Endodermal cell (in vitro differentiated cells): ENCODE data around the gene SPNS3. TPM values are rescaled to one million over a fixed set of nuclear protein-coding genes. Genes with fewer than 3 reads are reported as not detected.

Experiments
- DNase-seq: peaks from one replicate; pipeline ENCODE4 v3.0.0-alpha.2; 2017
- H3K27ac ChIP-seq: 2 replicates; pipeline ENCODE4 v1.5.1; 2013; ENCODE audit warnings: mild to moderate bottlenecking, low read depth, low read length, moderate library complexity
- H3K27me3 ChIP-seq: 2 replicates; pipeline ENCODE4 v1.6.1; 2013; ENCODE audit warnings: mild to moderate bottlenecking, low read length, moderate library complexity; ENCODE audit not compliant: insufficient read depth, control insufficient read depth, poor library complexity, severe bottlenecking
- H3K36me3 ChIP-seq: 2 replicates; pipeline ENCODE4 v1.7.0; 2013; ENCODE audit warnings: mild to moderate bottlenecking, low read length, moderate library complexity; ENCODE audit not compliant: control insufficient read depth, insufficient read depth
- H3K4me1 ChIP-seq: one replicate; pipeline ENCODE4 v1.7.0; 2013; ENCODE audit warnings: low read length; ENCODE audit not compliant: control insufficient read depth, insufficient read depth
- H3K4me3 ChIP-seq: 2 replicates; pipeline ENCODE4 v1.5.1; 2013; ENCODE audit warnings: mild to moderate bottlenecking, low read length, moderate library complexity
- H3K9ac ChIP-seq: 2 replicates; pipeline ENCODE4 v1.6.1; 2013; ENCODE audit warnings: mild to moderate bottlenecking, low read length, moderate library complexity; ENCODE audit not compliant: poor library complexity, severe bottlenecking; ENCODE audit errors: extremely low read depth
- H3K9me3 ChIP-seq: 2 replicates; pipeline ENCODE4 v1.6.1; 2013; ENCODE audit warnings: mild to moderate bottlenecking, low read length, moderate library complexity; ENCODE audit not compliant: control insufficient read depth
- H3K27ac Mint-ChIP-seq: 2 replicates; pipeline ENCODE4 v1.8.0; 2020; ENCODE audit warnings: mixed read lengths
- H3K27me3 Mint-ChIP-seq: 2 replicates; pipeline ENCODE4 v1.8.0; 2021; ENCODE audit warnings: mild to moderate bottlenecking, mixed read lengths; ENCODE audit not compliant: insufficient read depth
- H3K36me3 Mint-ChIP-seq: 2 replicates; pipeline ENCODE4 v1.8.0; 2020; ENCODE audit warnings: low read depth, mixed read lengths
- H3K4me1 Mint-ChIP-seq: 2 replicates; pipeline ENCODE4 v1.8.0; 2020; ENCODE audit warnings: mixed read lengths
- H3K4me3 Mint-ChIP-seq: 2 replicates; pipeline ENCODE4 v1.8.0; 2020; ENCODE audit warnings: mild to moderate bottlenecking, moderate library complexity, mixed read lengths
- H3K9me3 Mint-ChIP-seq: 2 replicates; pipeline ENCODE4 v1.8.0; 2020; ENCODE audit warnings: mild to moderate bottlenecking, mixed read lengths
- WGBS, 2 experiments: methylation state at CpG; one replicate each; pipeline versions ENCODE4 v1.1.5 to v1.1.7; 2013; ENCODE audit warnings: missing lambda C conversion rate in 2 of 2, mixed read lengths in 1 of 2; ENCODE audit not compliant: insufficient coverage in 1 of 2, insufficient read length in 1 of 2; 5-methylcytosine and 5-hydroxymethylcytosine counted together
- total RNA-seq, 2 donors: library from RNA; stranded (reverse); fragmentation: NEBNext Ultra II Directional in 1 of 2; extraction: Animal tissue kit (Norgen Biotek cat#: 25700) in 1 of 2; gene quantifications; 2 replicates in 1 of 2; 3 replicates in 1 of 2; pipeline ENCODE4 v1.2.1, GENCODE V29; 2021
- TF ChIP-seq, protein P1 (sequence below): fragments of 200-600 bp; sonication (generic); conservative IDR thresholded peaks from 2 replicates; pipeline ENCODE4 v1.5.0; 2021; ENCODE audit warnings: antibody characterized with exemption, mild to moderate bottlenecking

The SPNS3 gene
- total RNA-seq, 2 donors from 2014 or later, result not detected

DNA sequence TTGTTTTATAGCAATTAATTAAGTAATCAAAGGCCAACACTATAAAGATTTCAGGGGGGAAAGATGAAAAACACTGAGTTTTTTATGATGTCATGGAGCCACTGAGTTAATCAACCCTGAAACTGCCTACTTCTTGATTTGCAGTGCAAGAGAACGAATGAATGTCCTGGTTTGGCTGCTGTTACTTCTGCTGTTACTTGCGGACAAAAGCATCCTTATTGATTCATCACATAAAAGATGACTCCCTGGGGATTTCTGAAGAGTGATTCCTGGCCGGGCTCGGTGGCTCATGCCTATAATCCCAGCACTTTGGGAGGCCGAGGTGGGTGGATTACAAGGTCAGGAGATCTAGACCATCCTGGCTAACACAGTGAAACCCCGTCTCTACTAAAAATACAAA is 10.9 kb upstream of the SPNS3 start:
- Histone ChIP-seq H3K27me3 (no peaks in the 10 kb centered on the region), H3K27ac (no peak overlapping the region), H3K4me1 (no peaks in the 10 kb centered on the region), H3K36me3 (no peaks in the 10 kb centered on the region), H3K9me3 (no peaks in the 10 kb centered on the region), H3K9ac (no peak overlapping the region), H3K4me3 (no peak overlapping the region)
- Mint-ChIP-seq H3K4me1 (no peaks in the 10 kb centered on the region), H3K4me3 (no peak overlapping the region), H3K36me3 (no peaks in the 10 kb centered on the region), H3K27me3 (peaks cover 4% of the 10 kb centered on the region), H3K9me3 (no peaks in the 10 kb centered on the region), H3K27ac (no peak overlapping the region)
- TF ChIP-seq, protein P1, sequence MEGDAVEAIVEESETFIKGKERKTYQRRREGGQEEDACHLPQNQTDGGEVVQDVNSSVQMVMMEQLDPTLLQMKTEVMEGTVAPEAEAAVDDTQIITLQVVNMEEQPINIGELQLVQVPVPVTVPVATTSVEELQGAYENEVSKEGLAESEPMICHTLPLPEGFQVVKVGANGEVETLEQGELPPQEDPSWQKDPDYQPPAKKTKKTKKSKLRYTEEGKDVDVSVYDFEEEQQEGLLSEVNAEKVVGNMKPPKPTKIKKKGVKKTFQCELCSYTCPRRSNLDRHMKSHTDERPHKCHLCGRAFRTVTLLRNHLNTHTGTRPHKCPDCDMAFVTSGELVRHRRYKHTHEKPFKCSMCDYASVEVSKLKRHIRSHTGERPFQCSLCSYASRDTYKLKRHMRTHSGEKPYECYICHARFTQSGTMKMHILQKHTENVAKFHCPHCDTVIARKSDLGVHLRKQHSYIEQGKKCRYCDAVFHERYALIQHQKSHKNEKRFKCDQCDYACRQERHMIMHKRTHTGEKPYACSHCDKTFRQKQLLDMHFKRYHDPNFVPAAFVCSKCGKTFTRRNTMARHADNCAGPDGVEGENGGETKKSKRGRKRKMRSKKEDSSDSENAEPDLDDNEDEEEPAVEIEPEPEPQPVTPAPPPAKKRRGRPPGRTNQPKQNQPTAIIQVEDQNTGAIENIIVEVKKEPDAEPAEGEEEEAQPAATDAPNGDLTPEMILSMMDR, result no peak
- no peak for DNase-seq
- 84 to 85% methylated on average over 5 of the region's 6 CpGs for WGBS, 2 experiments

- H3K4me1 ChIP-seq, result no peaks in the 10 kb centered on the region
- H3K27me3 ChIP-seq, result no peaks in the 10 kb centered on the region
- no peaks in the 10 kb centered on the region for H3K9me3 ChIP-seq
- DNase-seq, result no peak
- no peak overlapping the region for H3K4me3 Mint-ChIP-seq
- 76 to 82% methylated on average over 8 to 10 of the region's 10 CpGs for WGBS, 2 experiments
- no peaks in the 10 kb centered on the region for H3K9me3 Mint-ChIP-seq
- H3K4me1 Mint-ChIP-seq, result no peaks in the 10 kb centered on the region
- H3K9ac ChIP-seq, result no peak overlapping the region
- H3K27ac Mint-ChIP-seq, result no peak overlapping the region
- no peaks in the 10 kb centered on the region for H3K36me3 ChIP-seq
- no peaks in the 10 kb centered on the region for H3K36me3 Mint-ChIP-seq
- TF ChIP-seq, protein P1, result no peak
- peaks cover 4% of the 10 kb centered on the region for H3K27me3 Mint-ChIP-seq
- H3K27ac ChIP-seq, result no peak overlapping the region
- H3K4me3 ChIP-seq, result no peak overlapping the region
These were observed 8.3 kb upstream of the SPNS3 start for GRCh38 chr17:4425398-4425797.

DNA sequence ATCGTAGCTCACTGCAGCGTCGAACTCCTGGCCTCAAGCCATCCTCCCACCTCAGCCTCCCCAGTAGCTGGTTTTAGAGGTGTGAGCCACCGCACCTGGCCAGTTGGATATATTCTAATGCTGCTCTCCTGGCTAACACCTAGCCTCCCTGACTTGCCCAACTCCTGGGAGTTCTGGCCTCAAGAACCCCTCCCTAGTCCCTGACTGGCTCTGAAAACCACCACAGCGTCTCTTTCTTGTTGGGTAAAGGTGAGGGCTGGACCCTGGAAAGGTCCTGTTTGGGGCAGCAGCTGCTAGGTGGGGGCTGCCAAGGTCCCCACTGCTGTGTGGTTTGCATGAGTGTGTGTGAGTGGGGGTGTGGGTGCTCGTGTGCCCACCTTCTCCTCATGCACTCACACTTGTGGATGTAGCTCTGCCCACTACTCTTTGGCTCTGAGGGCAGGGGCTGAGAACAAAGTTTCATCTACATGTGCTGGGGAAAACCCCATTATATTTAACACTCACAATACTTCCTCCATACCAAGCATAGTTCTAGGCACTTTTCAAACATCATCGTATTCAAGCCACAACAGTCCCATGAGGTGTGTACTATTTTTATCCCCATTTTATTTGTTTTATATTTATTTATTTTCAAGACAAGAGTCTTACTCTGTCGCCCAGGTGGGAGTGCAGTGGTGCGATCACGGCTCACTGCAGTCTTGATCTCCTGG is 7.1 kb upstream of the SPNS3 start:
- Mint-ChIP-seq H3K36me3 (no peaks in the 10 kb centered on the region), H3K4me1 (no peaks in the 10 kb centered on the region), H3K27ac (no peak overlapping the region), H3K27me3 (no peaks in the 10 kb centered on the region), H3K9me3 (no peaks in the 10 kb centered on the region), H3K4me3 (no peak overlapping the region)
- Histone ChIP-seq H3K4me1 (no peaks in the 10 kb centered on the region), H3K27me3 (no peaks in the 10 kb centered on the region), H3K9ac (no peak overlapping the region), H3K4me3 (no peak overlapping the region), H3K36me3 (no peaks in the 10 kb centered on the region), H3K9me3 (no peaks in the 10 kb centered on the region), H3K27ac (no peak overlapping the region)
- WGBS, 2 experiments, result 93 to 97% methylated on average over 4 to 10 of the region's 10 CpGs
- TF ChIP-seq, protein P1, result no peak
- DNase-seq, result no peak
